ENCODE data around the gene MTHFR. TPM values are rescaled to one million over a fixed set of nuclear protein-coding genes. Genes with fewer than 3 reads are reported as not detected.

MTHFR gene
- total RNA-seq, 1 donor from 2014 or later = 29.2 TPM

DNA sequence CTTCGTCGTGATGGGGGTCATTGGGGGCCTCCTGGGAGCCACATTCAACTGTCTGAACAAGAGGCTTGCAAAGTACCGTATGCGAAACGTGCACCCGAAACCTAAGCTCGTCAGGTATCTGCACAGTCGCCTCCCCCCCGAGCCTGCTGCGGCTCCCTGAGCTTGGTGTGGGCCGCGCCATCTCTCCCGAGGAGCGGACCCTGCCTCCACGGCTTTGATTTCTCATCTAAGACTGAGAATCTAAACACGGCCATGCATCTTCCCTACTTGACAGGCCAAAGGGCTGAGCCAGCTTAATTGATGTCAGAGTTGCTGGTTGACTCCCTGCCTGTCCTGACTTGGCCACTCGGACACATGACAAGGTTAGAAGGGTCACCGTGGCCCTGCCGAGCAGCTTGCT is 22.7 kb upstream of the MTHFR start:
- H3K27ac Mint-ChIP-seq = no peak overlapping the region
- no peaks in the 10 kb centered on the region for H3K27me3 Mint-ChIP-seq
- H3K9me3 Mint-ChIP-seq (ENCODE audit: low read depth) = no peaks in the 10 kb centered on the region
- H3K4me1 Mint-ChIP-seq (ENCODE audit: low read depth) = no peaks in the 10 kb centered on the region
- H3K4me3 Mint-ChIP-seq (ENCODE audit: low read depth) = no peak overlapping the region
- H3K36me3 Mint-ChIP-seq (ENCODE audit: insufficient read depth) = peaks cover 20% of the 10 kb centered on the region
- no peak for TF ChIP-seq CTCF (IDR thresholded peaks at IDR 0.05; ENCODE audit: unreplicated experiment)
- DNase-seq (ENCODE audit: low spot score, unreplicated experiment) = no peak

- H3K4me3 Mint-ChIP-seq (ENCODE audit: low read depth) = no peak overlapping the region
- DNase-seq (ENCODE audit: low spot score, unreplicated experiment) = no peak
- H3K9me3 Mint-ChIP-seq (ENCODE audit: low read depth) = no peaks in the 10 kb centered on the region
- H3K4me1 Mint-ChIP-seq (ENCODE audit: low read depth) = no peaks in the 10 kb centered on the region
- H3K27ac Mint-ChIP-seq = no peak overlapping the region
- no peaks in the 10 kb centered on the region for H3K27me3 Mint-ChIP-seq
- no peak for TF ChIP-seq CTCF (IDR thresholded peaks at IDR 0.05; ENCODE audit: unreplicated experiment)
- peaks cover 19% of the 10 kb centered on the region for H3K36me3 Mint-ChIP-seq (ENCODE audit: insufficient read depth)
These were observed 21.2 kb upstream of the MTHFR start for GRCh38 chr1:11826946-11827345.

- Mint-ChIP-seq H3K4me3 (ENCODE audit: low read depth) (no peak overlapping the region), H3K27ac (no peak overlapping the region), H3K9me3 (ENCODE audit: low read depth) (no peaks in the 10 kb centered on the region), H3K27me3 (no peaks in the 10 kb centered on the region), H3K4me1 (ENCODE audit: low read depth) (no peaks in the 10 kb centered on the region), H3K36me3 (ENCODE audit: insufficient read depth) (peaks cover 19% of the 10 kb centered on the region)
- no peak for DNase-seq (ENCODE audit: low spot score, unreplicated experiment)
- no peak for TF ChIP-seq CTCF (IDR thresholded peaks at IDR 0.05; ENCODE audit: unreplicated experiment)
These were observed 19.4 kb upstream of the MTHFR start for GRCh38 chr1:11825131-11825530.

DNA sequence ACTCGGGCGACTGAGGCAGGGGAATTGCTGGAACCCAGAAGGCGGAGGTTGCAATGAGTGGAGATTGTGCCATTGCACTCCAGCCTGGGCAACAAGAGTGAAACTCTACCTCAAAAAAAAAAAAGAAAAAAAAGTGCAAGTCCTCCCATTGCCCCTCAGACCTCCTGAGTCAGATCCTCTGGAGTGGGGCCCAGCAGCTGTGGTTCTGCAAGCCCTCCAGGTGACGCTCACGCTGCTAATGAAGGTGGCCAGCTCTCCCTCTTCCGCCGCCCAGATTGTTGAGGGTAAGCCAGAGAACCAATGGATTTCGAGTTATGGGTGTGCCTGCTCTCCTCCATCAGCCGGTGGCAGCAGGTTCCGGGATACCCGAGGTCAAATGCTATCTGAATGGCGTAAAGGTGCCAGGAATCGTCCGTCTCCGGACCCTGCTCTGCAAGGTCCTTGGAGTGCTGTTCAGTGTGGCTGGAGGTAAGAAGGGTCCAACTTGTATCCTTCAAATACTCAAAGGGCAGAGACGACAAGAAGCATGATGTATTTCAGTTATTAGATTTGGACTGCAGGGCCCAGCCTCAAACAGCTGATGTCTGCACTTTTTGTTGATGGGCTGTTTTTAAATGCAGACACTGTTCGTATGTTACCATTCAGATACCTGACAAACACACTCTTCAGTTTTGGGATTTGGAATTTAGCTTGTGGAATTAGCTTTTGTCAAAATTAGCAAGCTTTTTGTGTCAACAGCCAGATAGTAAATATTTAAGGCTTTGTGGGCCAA is 17.8 kb upstream of the MTHFR start:
- no peak for DNase-seq (ENCODE audit: low spot score, unreplicated experiment)
- Mint-ChIP-seq H3K36me3 (ENCODE audit: insufficient read depth) (peaks cover 23% of the 10 kb centered on the region), H3K27ac (no peak overlapping the region), H3K4me3 (ENCODE audit: low read depth) (no peak overlapping the region), H3K4me1 (ENCODE audit: low read depth) (no peaks in the 10 kb centered on the region), H3K27me3 (no peaks in the 10 kb centered on the region), H3K9me3 (ENCODE audit: low read depth) (no peaks in the 10 kb centered on the region)
- TF ChIP-seq CTCF (IDR thresholded peaks at IDR 0.05; ENCODE audit: unreplicated experiment) = no peak

GRCh38 chr1:11822091-11822490 is 16.3 kb upstream of the MTHFR start:
- DNase-seq (ENCODE audit: low spot score, unreplicated experiment) = no peak
- Mint-ChIP-seq H3K27ac (no peak overlapping the region), H3K4me1 (ENCODE audit: low read depth) (no peaks in the 10 kb centered on the region), H3K4me3 (ENCODE audit: low read depth) (no peak overlapping the region), H3K9me3 (ENCODE audit: low read depth) (no peaks in the 10 kb centered on the region), H3K27me3 (no peaks in the 10 kb centered on the region), H3K36me3 (ENCODE audit: insufficient read depth) (peaks cover 21% of the 10 kb centered on the region)
- no peak for TF ChIP-seq CTCF (IDR thresholded peaks at IDR 0.05; ENCODE audit: unreplicated experiment)
